Suprapubic skin (tissue), 4 donors: ENCODE results near the gene NSD1.

Source experiments
- EP300 ChIP-seq: sonication (generic); formaldehyde crosslinking; IDR thresholded peaks from one replicate; pipeline ENCODE4 v1.6.1; 2017; ENCODE audit warnings: antibody characterized with exemption
- POLR2A ChIP-seq, 2 donors: fragments of 450-650 bp; IDR thresholded peaks; one replicate each; pipeline ENCODE4 v1.6.1; 2017; ENCODE audit warnings: antibody characterized with exemption in 2 of 2, mild to moderate bottlenecking in 2 of 2, moderate library complexity in 2 of 2
- POLR2AphosphoS5 ChIP-seq, 3 donors: sonication (generic); formaldehyde crosslinking; IDR thresholded peaks; one replicate each; pipeline ENCODE4 v1.6.1; 2017; ENCODE audit warnings: antibody characterized with exemption in 3 of 3
- TF ChIP-seq, protein P1 (sequence below), 2 donors: fragments of 200-600 bp in 1 of 2; fragments of 450-650 bp in 1 of 2; sonication (generic) in 1 of 2; IDR thresholded peaks; one replicate each; pipeline ENCODE4 v1.5.1; 2016 to 2019; ENCODE audit warnings: antibody characterized with exemption in 2 of 2, mild to moderate bottlenecking in 1 of 2, moderate library complexity in 1 of 2

DNA sequence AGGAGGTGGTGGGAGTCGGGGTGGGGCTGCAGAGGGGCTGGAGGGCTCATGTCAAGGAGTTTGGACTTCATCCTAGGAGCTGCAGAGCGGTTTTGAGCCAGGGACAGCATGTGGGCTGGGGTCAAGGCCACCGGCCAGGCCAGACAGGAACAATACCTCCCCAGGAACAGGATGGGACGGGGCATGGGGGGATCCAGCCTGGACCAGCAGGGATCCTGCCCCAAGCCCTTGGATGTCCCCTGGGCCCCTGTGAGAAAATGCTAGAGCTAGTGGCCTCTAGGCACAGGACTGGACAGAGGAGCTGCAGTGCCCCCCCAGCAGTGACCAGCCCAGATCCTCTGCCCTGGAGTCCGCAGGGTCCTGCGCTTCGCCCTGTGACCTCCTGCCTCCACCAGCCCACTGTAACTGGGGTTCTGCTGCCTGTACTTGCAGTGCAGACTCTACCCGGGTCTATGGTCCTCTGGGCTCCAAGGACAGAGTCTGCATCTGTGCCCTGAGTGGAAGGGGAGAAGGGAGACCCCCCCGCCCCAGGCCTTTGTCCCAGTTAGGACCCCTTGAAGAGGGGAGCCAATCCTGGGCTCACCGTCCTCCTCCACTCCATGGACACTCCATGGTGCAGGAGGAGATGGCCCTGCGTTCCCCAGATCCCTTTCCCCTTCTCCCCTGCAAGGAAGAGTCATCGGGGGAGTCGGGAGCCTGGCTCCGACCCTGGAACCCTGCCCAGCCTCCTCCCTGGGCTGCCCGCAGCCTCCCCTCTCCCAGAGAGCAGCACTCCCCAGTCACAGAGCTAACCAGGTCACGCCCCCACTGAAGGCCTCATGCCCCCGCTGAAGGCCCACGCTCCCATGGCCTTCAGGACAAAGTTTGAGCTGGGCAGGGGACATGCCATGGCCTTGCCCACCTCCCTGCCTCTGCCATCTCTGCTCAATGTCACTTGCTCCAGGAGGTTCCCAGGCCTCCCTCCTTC is 181.1 kb downstream of the NSD1 start:
- TF ChIP-seq POLR2A (IDR thresholded peaks at IDR 0.05) (no peak), POLR2AphosphoS5 (IDR thresholded peaks at IDR 0.05) (no peak), EP300 (no peak)
- TF ChIP-seq, protein P1, sequence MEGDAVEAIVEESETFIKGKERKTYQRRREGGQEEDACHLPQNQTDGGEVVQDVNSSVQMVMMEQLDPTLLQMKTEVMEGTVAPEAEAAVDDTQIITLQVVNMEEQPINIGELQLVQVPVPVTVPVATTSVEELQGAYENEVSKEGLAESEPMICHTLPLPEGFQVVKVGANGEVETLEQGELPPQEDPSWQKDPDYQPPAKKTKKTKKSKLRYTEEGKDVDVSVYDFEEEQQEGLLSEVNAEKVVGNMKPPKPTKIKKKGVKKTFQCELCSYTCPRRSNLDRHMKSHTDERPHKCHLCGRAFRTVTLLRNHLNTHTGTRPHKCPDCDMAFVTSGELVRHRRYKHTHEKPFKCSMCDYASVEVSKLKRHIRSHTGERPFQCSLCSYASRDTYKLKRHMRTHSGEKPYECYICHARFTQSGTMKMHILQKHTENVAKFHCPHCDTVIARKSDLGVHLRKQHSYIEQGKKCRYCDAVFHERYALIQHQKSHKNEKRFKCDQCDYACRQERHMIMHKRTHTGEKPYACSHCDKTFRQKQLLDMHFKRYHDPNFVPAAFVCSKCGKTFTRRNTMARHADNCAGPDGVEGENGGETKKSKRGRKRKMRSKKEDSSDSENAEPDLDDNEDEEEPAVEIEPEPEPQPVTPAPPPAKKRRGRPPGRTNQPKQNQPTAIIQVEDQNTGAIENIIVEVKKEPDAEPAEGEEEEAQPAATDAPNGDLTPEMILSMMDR (IDR thresholded peaks at IDR 0.05), result no peak
